ENCODE data around the gene MAP3K20. TPM values are rescaled to one million over a fixed set of nuclear protein-coding genes. Genes with fewer than 3 reads are reported as not detected.

MAP3K20 gene
- total and polyA plus RNA-seq, 2 donors (not counting 1 experiment from before 2014, with no cell fraction given) = 105 to 138 TPM

DNA sequence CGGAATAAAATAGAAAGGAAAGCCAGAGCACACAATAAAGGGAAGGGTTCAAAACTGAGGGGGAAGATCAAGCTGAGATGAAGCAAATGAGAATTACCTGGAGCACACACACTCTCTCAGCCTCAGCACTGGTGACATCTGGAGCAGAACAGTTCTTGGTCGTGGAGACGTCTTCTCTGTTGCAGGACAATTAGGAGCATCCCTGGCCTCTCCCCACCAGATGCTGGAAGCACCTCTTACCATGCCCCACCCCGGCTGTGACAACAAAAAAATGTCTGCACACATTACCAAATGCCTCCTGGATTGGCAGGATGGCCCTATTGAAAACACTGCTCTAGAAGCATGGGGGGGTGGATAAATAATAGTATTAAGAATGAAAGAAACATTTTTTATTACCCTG is 43.6 kb upstream of the MAP3K20 start:
- no peak for TF ChIP-seq CTCF (conservative IDR thresholded peaks at IDR 0.05 in 1 of 2, IDR thresholded peaks at IDR 0.05 in 1 of 2; ENCODE audit: low read depth in 1 of 2, low read length in 2 of 2)
- no peak for TF ChIP-seq EZH2 (IDR thresholded peaks at IDR 0.05; ENCODE audit: low read length, missing control alignments)
- Histone ChIP-seq H3K79me2 (ENCODE audit: control insufficient read depth, insufficient read depth, low read length) (no peaks in the 10 kb centered on the region), H2AFZ (ENCODE audit: low read length) (no peak overlapping the region), H3K4me3 (replicated peaks in 1 of 4; ENCODE audit: control extremely low read depth in 1 of 4, insufficient read depth in 1 of 4, low read depth in 3 of 4, low read length in 4 of 4) (no peak overlapping the region), H3K9me3 (ENCODE audit: control insufficient read depth, insufficient read depth, low read depth, low read length) (no peaks in the 10 kb centered on the region), H3K4me2 (ENCODE audit: extremely low read depth, insufficient read depth, low read length) (no peak overlapping the region), H3K27ac (ENCODE audit: insufficient read depth, low read length) (no peak overlapping the region), H3K27me3 (ENCODE audit: control insufficient read depth, insufficient read depth, low read length) (no peaks in the 10 kb centered on the region), H4K20me1 (ENCODE audit: control insufficient read depth, extremely low read depth, insufficient read depth, low read length) (no peaks in the 10 kb centered on the region), H3K9ac (ENCODE audit: insufficient read depth, low read length) (no peak overlapping the region), H3K36me3 (ENCODE audit: control insufficient read depth, insufficient read depth, low read length) (no peaks in the 10 kb centered on the region), H3K4me1 (ENCODE audit: control insufficient read depth, extremely low read depth, insufficient read depth, low read length) (peaks cover 5% of the 10 kb centered on the region)
- no peak for DNase-seq (ENCODE audit: low read depth in 2 of 2)

DNA sequence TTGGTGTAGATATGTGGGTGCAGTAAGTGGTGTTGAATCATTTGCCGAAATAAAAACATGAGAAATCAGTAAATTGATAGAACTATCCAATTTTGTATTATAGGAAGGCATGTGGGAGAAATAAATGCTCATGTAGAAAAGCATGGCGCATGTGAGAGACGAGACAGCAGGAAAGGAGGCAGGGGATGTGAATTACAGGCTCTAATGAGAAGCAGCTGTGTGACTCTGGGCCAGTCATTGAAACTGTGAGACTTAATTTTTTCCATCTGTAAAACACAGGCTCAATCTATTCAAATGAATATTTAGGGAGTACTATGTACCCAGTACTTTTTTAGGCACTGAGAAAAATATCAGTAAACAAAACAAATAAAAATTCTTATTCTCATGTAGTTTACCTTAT is 42.6 kb upstream of the MAP3K20 start:
- H3K9me3 ChIP-seq (ENCODE audit: control insufficient read depth, insufficient read depth, low read depth, low read length) = no peaks in the 10 kb centered on the region
- H3K4me3 ChIP-seq (replicated peaks in 1 of 4; ENCODE audit: control extremely low read depth in 1 of 4, insufficient read depth in 1 of 4, low read depth in 3 of 4, low read length in 4 of 4) = no peak overlapping the region
- H3K4me2 ChIP-seq (ENCODE audit: extremely low read depth, insufficient read depth, low read length) = no peak overlapping the region
- no peak overlapping the region for H3K9ac ChIP-seq (ENCODE audit: insufficient read depth, low read length)
- DNase-seq (ENCODE audit: low read depth in 2 of 2) = peak in 1 of 2 donors; percentile 12
- H3K36me3 ChIP-seq (ENCODE audit: control insufficient read depth, insufficient read depth, low read length) = no peaks in the 10 kb centered on the region
- H4K20me1 ChIP-seq (ENCODE audit: control insufficient read depth, extremely low read depth, insufficient read depth, low read length) = no peaks in the 10 kb centered on the region
- no peaks in the 10 kb centered on the region for H3K79me2 ChIP-seq (ENCODE audit: control insufficient read depth, insufficient read depth, low read length)
- H2AFZ ChIP-seq (ENCODE audit: low read length) = no peak overlapping the region
- no peak overlapping the region for H3K27ac ChIP-seq (ENCODE audit: insufficient read depth, low read length)
- H3K27me3 ChIP-seq (ENCODE audit: control insufficient read depth, insufficient read depth, low read length) = no peaks in the 10 kb centered on the region
- H3K4me1 ChIP-seq (ENCODE audit: control insufficient read depth, extremely low read depth, insufficient read depth, low read length) = peaks cover 2% of the 10 kb centered on the region
- no peak for TF ChIP-seq EZH2 (IDR thresholded peaks at IDR 0.05; ENCODE audit: low read length, missing control alignments)
- TF ChIP-seq CTCF (conservative IDR thresholded peaks at IDR 0.05 in 1 of 2, IDR thresholded peaks at IDR 0.05 in 1 of 2; ENCODE audit: low read depth in 1 of 2, low read length in 2 of 2) = no peak

GRCh38 chr2:173034143-173034542 is 41.5 kb upstream of the MAP3K20 start:
- no peak for TF ChIP-seq EZH2 (IDR thresholded peaks at IDR 0.05; ENCODE audit: low read length, missing control alignments)
- TF ChIP-seq CTCF (conservative IDR thresholded peaks at IDR 0.05 in 1 of 2, IDR thresholded peaks at IDR 0.05 in 1 of 2; ENCODE audit: low read depth in 1 of 2, low read length in 2 of 2) = no peak
- H3K36me3 ChIP-seq (ENCODE audit: control insufficient read depth, insufficient read depth, low read length) = no peaks in the 10 kb centered on the region
- H3K27me3 ChIP-seq (ENCODE audit: control insufficient read depth, insufficient read depth, low read length) = no peaks in the 10 kb centered on the region
- no peak overlapping the region for H3K9ac ChIP-seq (ENCODE audit: insufficient read depth, low read length)
- no peak overlapping the region for H3K4me2 ChIP-seq (ENCODE audit: extremely low read depth, insufficient read depth, low read length)
- H4K20me1 ChIP-seq (ENCODE audit: control insufficient read depth, extremely low read depth, insufficient read depth, low read length) = no peaks in the 10 kb centered on the region
- no peaks in the 10 kb centered on the region for H3K4me1 ChIP-seq (ENCODE audit: control insufficient read depth, extremely low read depth, insufficient read depth, low read length)
- no peaks in the 10 kb centered on the region for H3K9me3 ChIP-seq (ENCODE audit: control insufficient read depth, insufficient read depth, low read depth, low read length)
- no peak overlapping the region for H3K27ac ChIP-seq (ENCODE audit: insufficient read depth, low read length)
- no peak overlapping the region for H2AFZ ChIP-seq (ENCODE audit: low read length)
- H3K79me2 ChIP-seq (ENCODE audit: control insufficient read depth, insufficient read depth, low read length) = no peaks in the 10 kb centered on the region
- no peak for DNase-seq (ENCODE audit: low read depth in 2 of 2)
- no peak overlapping the region for H3K4me3 ChIP-seq (replicated peaks in 1 of 4; ENCODE audit: control extremely low read depth in 1 of 4, insufficient read depth in 1 of 4, low read depth in 3 of 4, low read length in 4 of 4)
